HG03575 (cell line): ENCODE results near the gene MAP3K3.
"Not testable (repeated sequence)": the region's sequence is repeated elsewhere in the genome, so short reads cannot be mapped to it uniquely, and the experiment has no call there.

Experiments used
- ATAC-seq: cut with Tn5 transposase; IDR thresholded peaks from one replicate; pipeline ENCODE4 v1.9.1; 2021; ENCODE audit not compliant: unreplicated experiment, insufficient number of reproducible peaks, low FRiP score; ENCODE audit errors: extremely low read depth

The MAP3K3 gene

DNA sequence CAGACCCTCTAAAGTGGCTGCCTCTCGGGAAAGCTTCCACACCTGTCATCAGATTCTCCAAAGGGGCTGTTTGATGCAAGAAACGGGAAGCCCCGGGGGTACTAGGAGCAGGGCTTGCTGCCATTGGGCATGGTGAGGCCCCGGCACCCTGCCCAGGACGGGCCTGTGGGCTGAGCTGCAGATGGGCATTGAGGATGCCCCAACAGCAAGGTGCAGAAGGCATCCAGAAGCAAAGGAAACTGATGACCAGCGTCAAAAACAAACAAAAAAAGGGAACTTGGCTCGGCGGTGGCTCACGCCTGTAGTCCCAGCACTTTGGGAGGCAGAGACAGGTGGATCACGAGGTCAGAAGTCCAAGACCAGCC lies 79.2 kb downstream of the MAP3K3 start:
- ATAC-seq, result no peak

DNA sequence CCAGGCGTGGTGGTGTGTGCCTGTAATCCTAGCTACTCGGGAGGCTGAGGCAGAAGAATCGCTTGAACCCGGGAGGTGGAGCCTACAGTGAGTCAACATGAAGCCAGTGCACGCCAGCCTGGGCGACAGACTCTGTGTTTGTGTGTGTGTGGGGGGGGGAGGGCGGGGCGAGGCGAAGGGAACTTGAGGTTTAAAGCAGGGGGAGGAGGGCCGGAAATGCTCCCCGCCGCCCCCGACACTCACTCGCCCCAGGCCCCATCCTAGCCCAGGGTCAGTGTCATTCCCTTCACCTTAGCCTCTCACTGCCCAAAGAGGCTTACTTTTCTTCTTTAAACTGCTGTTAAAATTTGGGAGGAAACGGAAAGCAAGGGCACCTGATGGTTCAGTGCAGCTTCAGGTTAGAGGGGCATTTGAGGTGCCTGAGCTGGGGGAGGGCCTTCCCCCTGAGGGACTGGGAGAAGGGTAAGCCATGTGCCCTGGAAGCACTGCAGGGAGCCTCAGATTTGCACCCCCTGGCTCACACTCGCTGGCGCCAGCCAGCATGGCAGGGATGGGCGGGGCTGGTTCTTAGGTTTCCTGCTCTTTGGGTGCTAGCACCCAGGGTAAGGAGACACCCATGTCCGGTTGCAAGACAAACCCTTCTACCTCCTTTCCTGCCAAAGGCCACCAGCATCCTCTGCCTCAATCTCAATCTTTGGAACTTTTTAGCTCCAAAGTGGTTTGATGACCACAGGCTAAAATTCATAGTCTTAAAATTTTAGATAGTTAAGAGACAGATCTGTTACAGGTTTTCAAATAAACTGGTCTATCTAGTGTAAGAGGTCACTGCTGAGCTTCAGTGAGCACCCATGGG lies 79.9 kb downstream of the MAP3K3 start:
- ATAC-seq, result no peak

DNA sequence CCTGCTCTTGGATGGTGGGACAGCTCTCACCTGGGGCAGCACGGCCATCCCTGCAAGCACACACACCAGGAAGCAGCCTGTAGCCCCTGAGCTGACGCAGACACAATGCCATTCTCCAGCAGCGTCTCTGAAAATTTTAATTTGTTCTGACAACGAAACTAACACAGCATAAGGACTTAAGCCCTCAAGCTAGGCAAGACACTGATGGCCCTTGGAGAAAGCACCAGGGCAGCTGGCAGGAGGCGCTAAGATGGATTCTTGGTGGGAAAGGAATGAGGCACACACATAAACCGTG lies 80.5 kb downstream of the MAP3K3 start:
- no peak for ATAC-seq

DNA sequence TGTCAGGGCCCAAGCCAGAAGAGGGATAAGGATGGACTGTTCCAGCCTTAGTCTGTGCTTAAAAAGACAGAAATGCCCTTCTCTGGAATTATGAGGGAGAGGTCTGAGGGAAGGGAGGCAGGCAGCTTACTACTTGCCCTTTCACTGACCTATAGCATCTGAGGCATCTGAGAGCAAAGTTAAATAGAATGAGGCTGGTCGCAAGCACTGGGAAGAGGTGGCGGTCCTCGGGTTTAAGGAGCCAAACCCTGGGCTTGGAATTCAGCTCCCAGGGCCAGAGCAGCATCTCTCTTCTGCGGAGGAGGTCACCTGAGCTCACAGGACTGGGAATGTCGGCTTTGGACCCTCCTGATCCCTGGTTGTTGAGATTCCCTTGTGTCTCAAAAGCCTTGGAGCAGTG lies 80.8 kb downstream of the MAP3K3 start:
- ATAC-seq, result no peak

DNA sequence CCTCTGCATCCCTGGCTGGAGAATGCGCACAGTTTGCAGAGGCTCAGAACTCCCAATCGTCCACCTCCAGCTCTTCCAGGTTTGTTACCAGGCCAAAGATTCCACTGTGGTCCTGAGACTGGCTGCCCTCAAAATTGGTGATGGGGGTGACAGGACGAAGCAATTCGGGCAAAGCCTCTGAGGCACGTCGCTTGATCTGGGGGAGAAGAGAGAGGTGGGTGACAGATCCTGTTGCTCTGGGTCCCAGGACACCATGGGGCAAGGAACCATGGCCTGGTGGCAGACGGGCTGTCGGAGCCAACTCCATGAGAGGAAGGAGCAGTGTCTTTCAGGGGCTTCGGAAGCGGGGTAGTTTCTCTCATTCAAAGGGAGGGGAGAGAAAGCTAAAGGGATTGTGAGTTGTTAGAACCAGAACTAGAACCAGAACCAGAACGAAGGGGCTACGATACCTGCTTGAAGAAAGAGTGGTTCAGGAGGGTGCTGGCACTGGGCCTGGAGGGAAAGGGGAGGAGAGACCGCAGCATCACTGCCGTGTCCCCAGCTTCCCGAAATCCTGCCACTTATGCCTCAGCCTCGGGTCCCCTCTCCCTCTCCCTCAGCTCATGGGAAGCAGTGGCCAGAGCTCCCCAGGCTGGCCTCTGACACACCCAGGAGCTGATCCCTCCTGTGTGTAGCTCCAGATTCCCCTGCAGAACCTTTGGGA lies 81.5 kb downstream of the MAP3K3 start:
- no peak for ATAC-seq

DNA sequence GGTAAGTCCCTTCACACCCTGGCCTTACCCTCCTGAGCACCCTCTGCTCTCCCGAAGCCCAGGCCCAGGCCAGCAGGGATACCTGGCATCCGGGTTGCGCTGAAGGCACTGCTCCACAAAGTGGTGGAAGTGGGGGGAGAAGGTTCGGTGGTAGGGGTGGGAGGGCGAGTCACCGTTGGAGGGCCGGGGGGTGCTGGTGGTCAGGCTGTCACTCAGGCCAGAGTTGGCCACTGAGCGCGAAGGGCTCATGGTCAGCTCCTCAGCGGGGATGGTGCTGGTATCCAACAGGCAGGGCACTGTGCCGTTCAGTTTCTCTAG lies 82.0 kb downstream of the MAP3K3 start:
- ATAC-seq, result no peak

DNA sequence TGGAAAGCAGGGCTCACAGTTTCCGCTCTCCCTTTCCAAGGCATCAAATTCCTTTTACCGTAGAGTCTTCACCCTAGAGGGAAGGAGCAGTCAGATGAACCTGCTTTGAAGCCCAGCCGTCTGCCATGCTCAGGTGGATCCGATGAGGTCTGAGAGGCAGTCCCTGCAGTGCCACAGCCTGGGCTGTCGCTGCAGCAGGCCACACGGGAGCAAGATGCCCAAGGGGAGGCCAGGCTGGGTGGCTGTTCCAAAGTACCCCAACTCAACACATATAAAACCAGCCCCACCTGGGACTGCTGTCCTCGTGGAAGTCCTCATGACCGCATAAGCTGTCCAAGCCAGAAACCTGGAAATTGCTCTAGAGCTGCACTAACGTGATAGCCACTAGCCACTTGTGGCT lies 82.6 kb downstream of the MAP3K3 start:
- no peak for ATAC-seq

DNA sequence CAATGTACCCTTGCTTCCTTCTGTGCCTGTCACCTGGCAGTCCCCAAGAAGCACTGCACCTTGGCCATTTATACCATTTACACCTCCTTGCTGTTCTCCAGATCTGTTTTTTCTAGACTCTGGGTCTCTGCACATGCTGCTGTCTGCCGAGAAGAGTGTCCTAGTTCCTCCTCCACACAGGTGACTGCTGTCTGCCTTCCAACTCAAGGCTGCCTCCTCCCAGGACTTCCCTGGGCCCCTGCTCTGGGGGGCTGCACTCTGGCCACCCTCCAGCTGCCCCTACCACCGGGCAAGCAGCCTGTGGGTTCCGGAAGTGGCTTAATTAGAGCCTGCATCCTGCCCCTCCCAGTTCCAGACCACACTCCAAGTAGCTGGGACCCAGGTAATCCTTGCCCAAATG lies 83.4 kb downstream of the MAP3K3 start:
- ATAC-seq, result no peak

DNA sequence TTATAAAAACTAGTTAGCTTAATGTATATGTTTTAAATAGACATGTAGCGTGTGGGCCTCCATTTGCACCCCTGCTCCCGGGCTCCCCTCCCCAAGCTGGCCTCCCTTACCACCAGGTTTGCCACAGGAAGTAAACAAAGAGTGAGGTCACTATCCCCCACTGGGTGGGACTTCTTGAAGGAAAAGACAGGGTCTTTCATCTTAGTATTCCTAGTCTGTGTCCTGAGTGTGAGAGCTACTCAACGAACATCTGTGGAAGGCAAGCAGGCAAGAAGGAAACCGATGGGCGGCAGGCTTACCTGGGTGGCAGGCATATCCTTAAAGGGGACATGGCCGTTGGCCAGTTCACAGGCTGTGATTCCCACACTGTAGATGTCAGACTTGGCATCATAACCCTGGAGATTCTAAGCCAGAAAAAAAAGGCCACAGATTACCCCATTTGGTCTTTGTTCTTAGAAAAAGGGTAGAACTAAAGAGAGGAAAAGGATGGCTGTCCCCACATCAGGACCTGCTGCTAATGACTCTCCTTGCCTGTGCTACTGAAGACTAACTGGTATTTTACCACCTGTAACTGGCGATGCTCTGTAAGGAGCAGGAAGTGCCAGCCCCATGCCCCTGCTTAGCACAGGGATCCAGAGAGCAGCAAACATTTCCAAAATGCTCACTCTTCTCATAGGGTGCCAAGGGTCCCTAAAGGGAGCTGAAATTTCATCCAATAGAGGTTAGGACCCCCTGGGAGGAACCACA lies 84.3 kb downstream of the MAP3K3 start:
- no peak for ATAC-seq

DNA sequence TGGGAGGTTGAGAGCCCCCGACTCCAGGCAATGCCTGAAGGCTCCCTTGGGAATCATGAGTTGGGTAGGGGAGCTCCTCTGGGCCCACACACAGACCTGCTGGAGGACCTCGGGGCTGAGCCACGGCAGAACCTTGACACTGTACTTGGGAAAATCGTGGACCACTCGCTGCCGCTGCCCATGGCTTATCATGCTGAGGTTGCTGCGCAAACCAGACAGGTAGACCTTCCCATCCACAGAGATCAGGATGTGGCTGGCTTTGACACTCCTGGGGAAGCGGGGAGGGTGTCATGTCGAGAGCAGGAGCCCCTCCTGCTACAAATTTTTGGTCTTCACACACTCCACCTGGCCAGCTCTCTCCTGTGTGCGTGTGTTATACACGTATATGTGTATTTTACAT lies 84.9 kb downstream of the MAP3K3 start:
- ATAC-seq, result no peak

DNA sequence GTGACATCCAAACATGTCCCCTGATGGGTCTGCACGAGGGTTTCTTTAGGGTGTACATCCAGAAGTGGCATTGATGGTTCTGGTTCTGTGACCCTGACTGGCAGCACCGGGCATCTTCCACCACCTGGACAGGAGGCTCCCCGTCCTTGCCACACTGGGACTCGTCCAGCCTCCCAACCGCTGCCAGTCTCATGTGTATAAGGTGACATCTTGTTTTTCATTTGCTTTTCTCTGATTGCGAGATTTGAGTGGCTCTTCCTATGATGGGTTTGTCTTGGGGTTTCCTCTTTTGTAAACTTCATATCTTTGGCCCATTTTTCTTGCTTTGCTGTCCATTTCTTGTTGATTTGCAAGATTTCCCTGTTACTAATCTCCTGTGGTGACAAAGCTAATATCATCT lies 86.9 kb downstream of the MAP3K3 start:
- no peak for ATAC-seq

DNA sequence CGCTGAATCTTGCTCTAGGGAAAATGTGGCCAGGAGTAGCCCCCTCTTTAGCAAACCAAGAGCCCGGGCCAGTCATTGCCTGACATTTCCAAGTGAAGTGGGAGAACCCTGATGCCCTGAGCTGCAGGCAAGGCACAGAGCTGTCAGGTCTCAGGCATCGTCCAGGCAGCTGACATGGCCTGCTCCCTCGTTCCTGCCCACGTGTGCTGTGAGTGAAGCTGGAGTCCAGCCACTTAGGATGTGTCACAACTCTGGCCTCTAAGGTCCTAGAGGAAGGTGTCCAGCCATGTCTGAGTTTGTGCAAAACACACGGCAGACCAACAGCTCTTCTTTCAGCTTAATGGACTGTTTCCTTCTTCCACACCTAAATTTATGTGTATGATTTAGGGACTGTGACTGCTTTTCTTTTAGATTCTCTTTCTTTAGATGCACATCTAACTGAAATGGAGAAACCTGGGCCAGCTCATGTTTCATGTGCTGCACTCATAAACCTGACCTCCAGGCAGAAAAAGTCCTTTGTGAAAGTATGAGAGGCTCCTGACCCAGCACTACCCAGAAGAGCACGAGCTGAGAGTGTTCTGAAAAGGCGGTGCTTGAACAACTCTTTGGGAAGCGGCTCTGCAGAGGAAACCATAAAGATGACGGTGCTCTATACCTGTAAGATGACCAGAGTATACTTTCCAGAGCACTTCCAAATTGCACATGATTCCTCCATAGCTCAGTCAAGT lies 92.5 kb downstream of the MAP3K3 start:
- ATAC-seq, result no peak

DNA sequence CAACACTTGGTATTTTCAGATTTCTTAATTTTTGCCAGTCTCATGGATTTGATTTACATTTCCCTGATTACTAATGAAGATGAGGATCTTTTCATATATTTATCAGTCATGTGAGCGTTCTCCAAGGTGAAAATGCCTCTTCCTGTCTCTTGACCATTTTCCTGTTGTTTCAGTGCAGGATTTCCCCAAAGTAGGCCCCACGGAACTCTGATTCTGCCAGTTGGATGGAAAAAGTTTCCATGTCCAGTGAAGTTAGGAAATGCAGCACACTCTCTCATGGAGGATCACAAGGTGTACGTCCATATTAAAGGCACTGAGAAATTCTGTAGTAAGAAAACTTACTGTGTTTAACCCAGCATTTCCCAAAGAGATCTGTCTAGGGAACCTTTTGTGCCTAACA lies 94.2 kb downstream of the MAP3K3 start:
- ATAC-seq, result no peak

DNA sequence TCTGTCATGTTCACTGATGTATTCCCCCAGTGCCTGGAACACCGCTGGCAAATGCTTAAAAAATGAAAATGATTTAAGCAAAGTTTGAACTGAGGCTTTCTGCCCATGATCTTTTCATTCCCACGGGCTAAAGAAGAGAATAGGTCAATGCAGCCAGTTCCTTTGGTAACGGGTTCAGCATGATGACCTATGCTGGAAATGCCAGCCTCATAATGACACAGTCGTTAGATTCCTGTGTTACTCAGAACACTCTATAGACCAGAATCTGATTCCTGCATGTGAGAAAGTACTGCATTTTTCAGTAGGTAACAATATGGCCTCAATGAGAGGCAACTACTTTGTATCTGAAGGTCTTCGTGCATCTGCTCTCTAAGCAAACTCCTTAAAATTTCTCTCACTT lies 96.8 kb downstream of the MAP3K3 start:
- ATAC-seq, result no peak

DNA sequence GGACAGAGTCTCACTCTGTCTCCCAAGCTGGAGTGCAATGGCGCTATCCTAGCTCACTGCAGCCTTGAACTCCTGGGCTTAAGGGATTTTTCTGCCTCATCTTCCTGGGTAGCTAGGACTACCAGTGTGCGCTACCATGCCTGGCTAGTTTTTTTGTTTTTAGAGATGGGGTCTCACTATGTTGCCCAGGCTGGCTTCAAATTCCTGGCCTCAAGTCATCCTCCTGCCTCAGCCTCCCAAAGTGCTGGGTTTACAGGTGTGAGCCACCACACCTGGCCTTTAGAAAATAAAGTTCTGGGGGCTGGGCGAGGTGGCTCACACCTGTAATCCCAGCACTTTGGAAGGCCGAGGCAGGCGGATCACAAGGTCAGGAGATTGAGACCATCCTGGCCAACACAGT lies 98.0 kb downstream of the MAP3K3 start:
- ATAC-seq, result not testable (repeated sequence)

DNA sequence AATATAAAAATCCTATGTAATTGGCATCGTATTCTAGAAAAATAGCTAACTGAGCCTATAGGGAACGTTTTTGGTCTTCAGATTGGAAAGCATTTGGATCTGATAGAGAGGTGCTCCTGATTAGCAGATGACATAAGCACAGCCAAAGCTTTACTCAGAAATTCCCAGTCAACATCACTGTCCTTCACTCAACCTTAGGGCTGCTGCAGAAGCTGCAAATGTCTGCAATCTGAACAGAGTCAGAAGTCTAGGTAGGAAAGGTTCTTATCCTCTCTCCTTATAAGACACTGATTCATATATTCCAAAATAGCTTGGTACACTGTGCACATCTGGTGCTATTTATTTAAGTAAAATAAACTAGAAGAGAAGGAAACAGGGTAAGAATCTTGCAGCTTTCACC lies 100.2 kb downstream of the MAP3K3 start:
- no peak for ATAC-seq

DNA sequence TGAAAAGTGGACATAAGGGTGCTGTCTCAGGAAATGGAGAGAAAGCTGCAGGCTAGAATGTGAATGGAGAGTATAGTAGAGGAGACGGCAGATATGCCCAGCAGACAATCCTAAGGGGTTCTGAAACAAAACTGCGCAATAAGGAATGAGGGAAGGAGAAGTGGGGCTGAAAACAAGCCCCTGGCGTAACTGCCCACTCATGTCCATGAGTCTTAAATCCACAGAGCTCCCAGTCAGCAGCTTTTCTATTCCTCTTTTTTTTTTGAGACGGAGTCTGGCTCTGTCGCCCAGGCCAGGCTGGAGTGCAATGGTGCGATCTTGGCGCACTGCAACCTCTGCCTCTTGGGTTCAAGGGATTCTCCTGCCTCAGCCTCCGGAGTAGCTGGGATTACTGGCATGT lies 113.5 kb downstream of the MAP3K3 start:
- no peak for ATAC-seq

DNA sequence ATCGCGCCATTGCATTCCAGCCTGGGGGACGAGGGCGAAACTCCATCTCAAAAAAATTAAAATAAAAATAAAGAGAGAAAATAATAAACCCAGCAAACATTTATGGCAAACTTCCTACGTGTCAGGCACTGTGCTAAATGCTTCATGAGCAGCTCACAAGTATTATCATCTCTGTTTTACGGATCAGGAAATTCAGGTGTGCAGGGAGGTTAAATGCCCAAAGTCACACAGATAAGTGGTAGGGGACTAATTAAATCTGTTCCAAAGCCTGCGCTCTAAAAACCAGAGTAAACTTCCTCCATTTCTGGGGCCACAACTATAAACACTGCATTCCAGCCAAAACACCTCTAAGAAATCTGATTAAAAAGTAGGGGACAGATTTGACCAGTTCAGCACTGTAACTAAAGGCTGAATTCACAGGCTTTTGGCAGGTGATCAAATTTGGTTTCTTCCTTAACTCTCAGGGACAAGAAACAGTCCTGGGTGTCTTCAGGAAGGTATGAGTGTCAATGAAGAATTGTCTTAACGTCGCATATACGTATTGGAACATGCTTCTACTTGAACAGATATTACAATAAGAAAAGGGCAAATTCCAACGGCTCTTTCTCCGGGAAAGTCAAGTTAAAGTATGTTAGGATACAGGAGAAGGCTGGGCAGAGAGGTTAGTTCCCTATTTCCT lies 118.4 kb downstream of the MAP3K3 start:
- no peak for ATAC-seq

DNA sequence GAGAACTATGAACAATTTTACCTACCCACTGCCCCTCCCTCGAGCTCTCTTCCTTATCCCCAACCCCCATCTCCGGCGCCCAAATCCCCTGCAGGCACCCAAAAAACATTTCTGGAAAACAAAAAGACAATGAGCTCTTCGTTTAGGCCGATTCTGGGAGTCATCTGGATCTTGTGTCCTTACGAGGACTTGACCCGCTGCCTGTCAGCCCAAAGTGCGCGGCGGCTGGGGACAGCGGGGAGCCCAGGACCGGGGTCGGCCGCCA lies 118.9 kb downstream of the MAP3K3 start:
- ATAC-seq, result no peak
